ENCODE data around the gene EIF4H.

The EIF4H gene

DNA sequence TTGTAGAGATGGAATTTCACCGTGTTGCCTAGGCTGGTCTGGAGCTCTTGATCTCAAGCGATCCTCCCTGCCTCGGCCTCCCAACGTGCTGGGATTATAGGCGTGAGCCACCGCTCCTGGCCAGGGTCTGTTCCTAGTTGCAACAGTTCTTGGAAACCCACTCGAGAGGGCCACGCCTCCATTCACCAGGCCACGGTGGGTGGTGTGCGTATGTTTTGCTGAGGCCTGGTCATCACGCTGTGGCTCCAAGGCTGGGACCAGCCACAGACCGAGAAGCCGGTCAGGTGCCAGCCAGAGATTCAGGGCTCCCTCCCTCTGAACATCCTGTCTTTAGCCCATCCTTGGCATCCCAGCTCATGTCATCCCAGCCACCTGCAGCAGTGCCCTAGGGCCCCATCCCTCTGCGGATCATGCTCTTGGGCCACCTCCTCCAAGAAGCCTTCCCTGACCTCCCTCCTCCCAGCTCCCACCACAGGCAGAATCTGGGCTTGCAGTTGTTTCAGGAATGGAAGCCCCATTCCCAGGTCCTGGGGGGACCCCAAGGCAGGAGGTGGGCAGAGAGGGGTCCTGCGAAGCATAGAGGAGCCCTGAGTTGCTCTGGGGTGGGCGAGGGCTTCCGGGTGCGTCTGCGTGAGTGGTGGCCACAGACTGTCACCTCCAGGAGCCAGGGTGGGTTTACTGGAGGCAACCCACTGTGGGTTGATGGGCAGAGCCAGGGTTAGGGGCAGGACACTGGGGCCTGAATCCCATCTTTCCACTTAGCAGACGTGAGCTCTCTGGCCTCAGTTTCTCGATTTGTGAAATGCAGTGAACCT is 40.9 kb downstream of the EIF4H start:
- H3K56ac ChIP-seq (ENCODE audit: low read length): no peak overlapping the region
- no peak for DNase-seq
- no peak overlapping the region for H3K18ac ChIP-seq (ENCODE audit: low read length)
- H3K27me3 ChIP-seq (ENCODE audit: insufficient read depth, low read length, poor library complexity): no peaks in the 10 kb centered on the region
- H4K5ac ChIP-seq (ENCODE audit: low read length): no peak overlapping the region
- no peaks in the 10 kb centered on the region for H3K4me1 ChIP-seq (ENCODE audit: control insufficient read depth, low read depth, low read length)
- H2BK5ac ChIP-seq (ENCODE audit: low read length): no peak overlapping the region
- H3K79me1 ChIP-seq (ENCODE audit: low read length): no peaks in the 10 kb centered on the region
- no peak overlapping the region for H3K4ac ChIP-seq (ENCODE audit: low read depth, low read length)
- H4K8ac ChIP-seq (ENCODE audit: low read depth, low read length): no peak overlapping the region
- H3K23ac ChIP-seq (ENCODE audit: low read length): no peak overlapping the region
- H3K4me2 ChIP-seq (ENCODE audit: low read length): no peak overlapping the region
- no peaks in the 10 kb centered on the region for H3K36me3 ChIP-seq (ENCODE audit: control insufficient read depth, insufficient read depth, low read length)
- no peak overlapping the region for H2BK120ac ChIP-seq (ENCODE audit: low read depth, low read length)
- H2AK5ac ChIP-seq (ENCODE audit: low read length): no peak overlapping the region
- no peak overlapping the region for H3K4me3 ChIP-seq (ENCODE audit: low read length)
- no peaks in the 10 kb centered on the region for H3K79me2 ChIP-seq (ENCODE audit: control insufficient read depth, insufficient read depth, low read length)
- no peak overlapping the region for H3K9ac ChIP-seq (ENCODE audit: low read length)
- H3K27ac ChIP-seq (ENCODE audit: low read depth, low read length): no peak overlapping the region
- no peak overlapping the region for H2BK15ac ChIP-seq (replicated peaks; ENCODE audit: low read depth)
- WGBS (ENCODE audit: extremely low coverage, insufficient coverage, low lambda C conversion rate): no CpG with 5 or more reads among the region's 21 CpGs

DNA sequence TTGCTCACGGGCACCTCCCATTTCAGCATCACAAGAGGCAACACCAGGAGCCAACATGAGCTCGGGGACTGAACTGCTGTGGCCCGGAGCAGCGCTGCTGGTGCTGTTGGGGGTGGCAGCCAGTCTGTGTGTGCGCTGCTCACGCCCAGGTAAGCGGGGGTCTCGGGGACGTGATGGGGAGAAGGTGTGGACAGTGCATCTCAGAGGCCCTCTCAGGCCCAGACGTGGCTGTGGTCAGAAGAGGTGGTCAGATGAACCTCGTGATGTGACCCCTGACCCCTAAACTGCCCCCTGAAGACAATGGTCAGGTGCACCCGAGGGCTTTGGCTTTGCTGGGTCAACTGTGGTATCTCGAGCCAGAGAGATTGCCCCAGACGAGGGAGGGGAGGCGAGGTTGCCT is 41.8 kb downstream of the EIF4H start:
- Histone ChIP-seq H3K79me2 (ENCODE audit: control insufficient read depth, insufficient read depth, low read length) (no peaks in the 10 kb centered on the region), H4K8ac (ENCODE audit: low read depth, low read length) (no peak overlapping the region), H3K18ac (ENCODE audit: low read length) (no peak overlapping the region), H2BK15ac (replicated peaks; ENCODE audit: low read depth) (no peak overlapping the region), H3K4me1 (ENCODE audit: control insufficient read depth, low read depth, low read length) (no peaks in the 10 kb centered on the region), H4K5ac (ENCODE audit: low read length) (no peak overlapping the region), H3K36me3 (ENCODE audit: control insufficient read depth, insufficient read depth, low read length) (no peaks in the 10 kb centered on the region), H2BK120ac (ENCODE audit: low read depth, low read length) (no peak overlapping the region), H3K9ac (ENCODE audit: low read length) (no peak overlapping the region), H2AK5ac (ENCODE audit: low read length) (no peak overlapping the region), H3K4me2 (ENCODE audit: low read length) (no peak overlapping the region), H3K4ac (ENCODE audit: low read depth, low read length) (no peak overlapping the region), H3K27ac (ENCODE audit: low read depth, low read length) (no peak overlapping the region), H2BK5ac (ENCODE audit: low read length) (no peak overlapping the region), H3K27me3 (ENCODE audit: insufficient read depth, low read length, poor library complexity) (no peaks in the 10 kb centered on the region), H3K79me1 (ENCODE audit: low read length) (no peaks in the 10 kb centered on the region), H3K23ac (ENCODE audit: low read length) (no peak overlapping the region), H3K56ac (ENCODE audit: low read length) (no peak overlapping the region), H3K4me3 (ENCODE audit: low read length) (no peak overlapping the region)
- no CpG with 5 or more reads among the region's 15 CpGs for WGBS (ENCODE audit: extremely low coverage, insufficient coverage, low lambda C conversion rate)
- no peak for DNase-seq

DNA sequence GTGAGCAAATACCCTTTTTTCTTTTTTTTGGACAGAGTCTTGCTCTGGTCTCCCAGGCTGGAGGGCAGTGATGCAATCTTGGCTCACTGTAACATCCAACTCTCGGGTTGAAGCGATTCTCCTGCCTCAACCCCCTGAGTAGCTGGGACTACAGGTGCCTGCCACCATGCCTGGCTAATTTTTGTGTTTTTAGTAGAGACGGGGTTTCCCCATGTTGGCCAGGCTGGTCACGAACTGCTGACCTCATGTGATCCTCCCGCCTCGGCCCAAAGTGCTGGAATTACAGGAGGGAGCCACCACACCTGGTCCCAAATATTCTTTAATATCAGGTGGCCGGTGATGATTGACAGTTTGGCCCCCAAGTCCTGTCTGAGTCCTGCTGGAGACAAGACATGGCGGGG is 42.2 kb downstream of the EIF4H start:
- H3K4me1 ChIP-seq (ENCODE audit: control insufficient read depth, low read depth, low read length): no peaks in the 10 kb centered on the region
- no peak overlapping the region for H2BK5ac ChIP-seq (ENCODE audit: low read length)
- no CpG with 5 or more reads among the region's 8 CpGs for WGBS (ENCODE audit: extremely low coverage, insufficient coverage, low lambda C conversion rate)
- H3K27ac ChIP-seq (ENCODE audit: low read depth, low read length): no peak overlapping the region
- H3K79me1 ChIP-seq (ENCODE audit: low read length): no peaks in the 10 kb centered on the region
- H4K5ac ChIP-seq (ENCODE audit: low read length): no peak overlapping the region
- H3K56ac ChIP-seq (ENCODE audit: low read length): no peak overlapping the region
- no peaks in the 10 kb centered on the region for H3K27me3 ChIP-seq (ENCODE audit: insufficient read depth, low read length, poor library complexity)
- H3K4me3 ChIP-seq (ENCODE audit: low read length): no peak overlapping the region
- no peak overlapping the region for H2BK15ac ChIP-seq (replicated peaks; ENCODE audit: low read depth)
- no peak for DNase-seq
- H3K4me2 ChIP-seq (ENCODE audit: low read length): no peak overlapping the region
- no peak overlapping the region for H3K18ac ChIP-seq (ENCODE audit: low read length)
- H2AK5ac ChIP-seq (ENCODE audit: low read length): no peak overlapping the region
- no peaks in the 10 kb centered on the region for H3K36me3 ChIP-seq (ENCODE audit: control insufficient read depth, insufficient read depth, low read length)
- H3K9ac ChIP-seq (ENCODE audit: low read length): no peak overlapping the region
- H3K23ac ChIP-seq (ENCODE audit: low read length): no peak overlapping the region
- no peak overlapping the region for H3K4ac ChIP-seq (ENCODE audit: low read depth, low read length)
- H4K8ac ChIP-seq (ENCODE audit: low read depth, low read length): no peak overlapping the region
- no peak overlapping the region for H2BK120ac ChIP-seq (ENCODE audit: low read depth, low read length)
- H3K79me2 ChIP-seq (ENCODE audit: control insufficient read depth, insufficient read depth, low read length): no peaks in the 10 kb centered on the region

DNA sequence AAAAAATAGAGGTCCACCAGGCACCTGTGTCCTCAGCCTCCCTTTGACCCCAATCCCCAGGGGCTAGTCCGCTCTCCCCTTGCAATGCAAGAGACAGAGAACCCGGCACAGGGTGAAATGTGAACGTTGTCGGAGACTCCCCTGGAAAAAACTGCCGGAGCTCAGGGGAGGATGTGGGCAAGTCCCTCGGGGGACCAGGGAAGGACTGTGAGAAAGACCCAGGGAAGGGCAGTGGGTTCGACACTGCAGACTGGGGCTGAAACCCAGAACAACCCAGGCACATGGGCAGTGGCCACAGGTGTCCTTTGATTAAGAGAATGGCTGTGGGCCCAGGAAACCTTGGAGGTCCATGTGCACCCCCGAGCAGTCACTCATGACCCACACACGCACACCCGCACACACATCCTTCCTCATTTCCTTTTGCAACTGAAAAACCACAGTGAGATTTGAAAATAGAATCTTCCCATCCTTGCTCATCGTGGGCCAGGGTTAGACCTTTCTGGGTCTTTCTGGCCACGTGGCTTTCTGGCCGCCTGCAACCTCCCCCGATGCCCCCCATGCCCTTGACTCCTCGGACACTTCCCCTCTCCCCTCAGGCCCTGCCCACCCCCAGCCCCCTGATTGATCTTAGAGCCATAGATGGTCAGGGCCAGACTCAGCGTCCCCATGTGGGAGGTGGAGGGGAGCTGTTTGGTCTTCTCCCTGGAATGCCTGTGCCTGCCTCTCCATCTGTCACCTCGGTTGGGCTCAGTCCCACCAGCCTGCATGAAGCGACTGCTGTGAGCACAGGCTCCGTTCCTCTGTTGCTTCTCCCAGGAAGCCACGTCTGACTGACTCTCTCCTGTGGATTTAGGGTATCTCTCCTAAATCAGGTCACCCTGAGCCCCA is 43.5 kb downstream of the EIF4H start:
- DNase-seq: no peak
- H3K23ac ChIP-seq (ENCODE audit: low read length): no peak overlapping the region
- no peaks in the 10 kb centered on the region for H3K27me3 ChIP-seq (ENCODE audit: insufficient read depth, low read length, poor library complexity)
- H2BK120ac ChIP-seq (ENCODE audit: low read depth, low read length): no peak overlapping the region
- H3K4me1 ChIP-seq (ENCODE audit: control insufficient read depth, low read depth, low read length): no peaks in the 10 kb centered on the region
- H3K79me1 ChIP-seq (ENCODE audit: low read length): no peaks in the 10 kb centered on the region
- no peak overlapping the region for H3K9ac ChIP-seq (ENCODE audit: low read length)
- H3K18ac ChIP-seq (ENCODE audit: low read length): no peak overlapping the region
- H2BK5ac ChIP-seq (ENCODE audit: low read length): no peak overlapping the region
- H3K27ac ChIP-seq (ENCODE audit: low read depth, low read length): no peak overlapping the region
- no peaks in the 10 kb centered on the region for H3K79me2 ChIP-seq (ENCODE audit: control insufficient read depth, insufficient read depth, low read length)
- H2AK5ac ChIP-seq (ENCODE audit: low read length): no peak overlapping the region
- H3K4me3 ChIP-seq (ENCODE audit: low read length): no peak overlapping the region
- no peaks in the 10 kb centered on the region for H3K36me3 ChIP-seq (ENCODE audit: control insufficient read depth, insufficient read depth, low read length)
- no peak overlapping the region for H3K56ac ChIP-seq (ENCODE audit: low read length)
- no peak overlapping the region for H3K4me2 ChIP-seq (ENCODE audit: low read length)
- no CpG with 5 or more reads among the region's 20 CpGs for WGBS (ENCODE audit: extremely low coverage, insufficient coverage, low lambda C conversion rate)
- H4K5ac ChIP-seq (ENCODE audit: low read length): no peak overlapping the region
- no peak overlapping the region for H4K8ac ChIP-seq (ENCODE audit: low read depth, low read length)
- no peak overlapping the region for H3K4ac ChIP-seq (ENCODE audit: low read depth, low read length)
- no peak overlapping the region for H2BK15ac ChIP-seq (replicated peaks; ENCODE audit: low read depth)

DNA sequence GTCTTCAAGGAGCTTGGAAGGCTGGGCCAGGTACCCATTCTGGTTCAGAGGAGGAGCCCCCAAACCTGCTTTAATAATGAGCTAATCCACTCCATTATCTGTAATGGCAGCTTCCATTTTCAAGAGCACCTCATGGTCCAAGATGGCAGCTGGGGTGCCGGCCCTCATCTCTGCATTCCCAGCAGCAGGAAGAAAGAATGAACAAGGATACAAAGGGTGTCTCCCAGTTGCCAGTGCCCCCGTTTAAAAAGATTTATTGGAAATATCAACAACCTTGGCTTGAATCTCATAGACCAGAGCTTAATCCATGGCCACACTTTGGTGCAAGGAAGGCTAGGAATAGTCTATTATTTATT is 44.2 kb downstream of the EIF4H start:
- no peaks in the 10 kb centered on the region for H3K79me1 ChIP-seq (ENCODE audit: low read length)
- DNase-seq: no peak
- no peak overlapping the region for H3K4me2 ChIP-seq (ENCODE audit: low read length)
- no peak overlapping the region for H2BK120ac ChIP-seq (ENCODE audit: low read depth, low read length)
- no peak overlapping the region for H4K8ac ChIP-seq (ENCODE audit: low read depth, low read length)
- no CpG with 5 or more reads among the region's 2 CpGs for WGBS (ENCODE audit: extremely low coverage, insufficient coverage, low lambda C conversion rate)
- H3K18ac ChIP-seq (ENCODE audit: low read length): no peak overlapping the region
- H3K4me3 ChIP-seq (ENCODE audit: low read length): no peak overlapping the region
- no peak overlapping the region for H4K5ac ChIP-seq (ENCODE audit: low read length)
- no peaks in the 10 kb centered on the region for H3K79me2 ChIP-seq (ENCODE audit: control insufficient read depth, insufficient read depth, low read length)
- H2BK15ac ChIP-seq (replicated peaks; ENCODE audit: low read depth): no peak overlapping the region
- H3K27me3 ChIP-seq (ENCODE audit: insufficient read depth, low read length, poor library complexity): no peaks in the 10 kb centered on the region
- H3K9ac ChIP-seq (ENCODE audit: low read length): no peak overlapping the region
- no peak overlapping the region for H3K56ac ChIP-seq (ENCODE audit: low read length)
- no peak overlapping the region for H3K27ac ChIP-seq (ENCODE audit: low read depth, low read length)
- H3K4me1 ChIP-seq (ENCODE audit: control insufficient read depth, low read depth, low read length): no peaks in the 10 kb centered on the region
- H2BK5ac ChIP-seq (ENCODE audit: low read length): no peak overlapping the region
- H3K36me3 ChIP-seq (ENCODE audit: control insufficient read depth, insufficient read depth, low read length): no peaks in the 10 kb centered on the region
- no peak overlapping the region for H3K4ac ChIP-seq (ENCODE audit: low read depth, low read length)
- H2AK5ac ChIP-seq (ENCODE audit: low read length): no peak overlapping the region
- no peak overlapping the region for H3K23ac ChIP-seq (ENCODE audit: low read length)
